ENCODE results near the gene GMPPA.

GRCh38 chr2:219513787-219514186 is 15.1 kb downstream of the GMPPA start:
- TF ChIP-seq POLR2AphosphoS5 (IDR thresholded peaks at IDR 0.05) (no peak), CTCF (IDR thresholded peaks at IDR 0.05 in 8 of 11, conservative IDR thresholded peaks at IDR 0.05 in 3 of 11) (no peak)

Data from spleen (tissue), 7 donors.